Left ventricle myocardium inferior (tissue), 1 donor: Measurements from ENCODE around the gene PLB1. TPM values are rescaled to one million over a fixed set of nuclear protein-coding genes. Genes with fewer than 3 reads are reported as not detected.

Source experiments
- DNase-seq: peaks from one replicate; pipeline ENCODE4 v3.0.0-alpha.2; 2020
- H3K27ac ChIP-seq: fragments of 200-600 bp; replicated peaks from 2 replicates; pipeline ENCODE4 v1.8.0; 2021
- H3K27me3 ChIP-seq: fragments of 200-600 bp; 2 replicates; pipeline ENCODE4 v1.8.0; 2021; ENCODE audit warnings: low read depth
- H3K36me3 ChIP-seq: fragments of 200-600 bp; 2 replicates; pipeline ENCODE4 v1.8.0; 2021
- H3K4me1 ChIP-seq: fragments of 200-600 bp; 2 replicates; pipeline ENCODE4 v1.8.0; 2021
- H3K4me3 ChIP-seq: fragments of 200-600 bp; 2 replicates; pipeline ENCODE4 v1.8.0; 2021; ENCODE audit warnings: mild to moderate bottlenecking, moderate library complexity
- H3K9me3 ChIP-seq: fragments of 200-600 bp; replicated peaks from 2 replicates; pipeline ENCODE4 v1.8.0; 2021
- CTCF ChIP-seq: fragments of 200-600 bp; IDR thresholded peaks from 2 replicates; pipeline ENCODE4 v1.8.0; 2021; ENCODE audit warnings: antibody characterized with exemption, mild to moderate bottlenecking, borderline replicate concordance
- intact Hi-C: fragments of 100-400 bp; cut with micrococcal nuclease; formaldehyde crosslinking; loops from one replicate; pipeline ENCODE4 v1.11.0; 2022
- total RNA-seq: library from RNA; stranded (reverse); fragmentation: NEBNext Ultra II Directional; extraction: Animal tissue kit (Norgen Biotek cat#: 25700); gene quantifications from one replicate; pipeline ENCODE4 v1.2.1, GENCODE V29; 2021
- donor health status: DM: no; HTN: yes; CAD: no; lungs with severe emphysema.

Gene PLB1
- total RNA-seq, 1 donor from 2014 or later = 2.4 TPM

GRCh38 chr2:28619213-28620196 is 123.6 kb downstream of the PLB1 start:
- intact Hi-C loops = no loop called here

GRCh38 chr2:28620291-28620793 is 124.5 kb downstream of the PLB1 start:
- intact Hi-C loops = no loop called here
- no peaks in the 10 kb centered on the region for H3K9me3 ChIP-seq
- H3K4me3 ChIP-seq = no peak overlapping the region
- H3K36me3 ChIP-seq = no peaks in the 10 kb centered on the region
- H3K27me3 ChIP-seq = no peaks in the 10 kb centered on the region
- no peak for DNase-seq
- no peak for TF ChIP-seq CTCF
- H3K27ac ChIP-seq = peak overlapping the region; percentile 73
- peaks cover 35% of the 10 kb centered on the region for H3K4me1 ChIP-seq

More at GRCh38 chr2:28619213-28620196, 123.6 kb downstream of the PLB1 start:
- no peak for TF ChIP-seq CTCF
- no peak overlapping the region for H3K4me3 ChIP-seq
- peaks cover 26% of the 10 kb centered on the region for H3K4me1 ChIP-seq
- no peak for DNase-seq
- H3K36me3 ChIP-seq = no peaks in the 10 kb centered on the region
- H3K27me3 ChIP-seq = no peaks in the 10 kb centered on the region
- H3K27ac ChIP-seq = no peak overlapping the region
- H3K9me3 ChIP-seq = no peaks in the 10 kb centered on the region

- DNase-seq = no peak
- intact Hi-C loops = no loop called here
- peaks cover 39% of the 10 kb centered on the region for H3K4me1 ChIP-seq
Measured at GRCh38 chr2:28620801-28621171, 124.9 kb downstream of the PLB1 start.

GRCh38 chr2:28621172-28622100 is 125.6 kb downstream of the PLB1 start:
- H3K27me3 ChIP-seq = no peaks in the 10 kb centered on the region
- H3K27ac ChIP-seq = peak overlapping the region; percentile 73
- no peak overlapping the region for H3K4me3 ChIP-seq
- DNase-seq = no peak
- intact Hi-C loops = no loop called here
- no peaks in the 10 kb centered on the region for H3K9me3 ChIP-seq
- no peaks in the 10 kb centered on the region for H3K36me3 ChIP-seq
- peak; percentile 33 for TF ChIP-seq CTCF
- peaks cover 46% of the 10 kb centered on the region for H3K4me1 ChIP-seq

More at GRCh38 chr2:28620801-28621171, 124.9 kb downstream of the PLB1 start:
- no peaks in the 10 kb centered on the region for H3K36me3 ChIP-seq
- H3K27me3 ChIP-seq = no peaks in the 10 kb centered on the region
- H3K27ac ChIP-seq = peak overlapping the region; percentile 73
- no peaks in the 10 kb centered on the region for H3K9me3 ChIP-seq
- TF ChIP-seq CTCF = no peak
- no peak overlapping the region for H3K4me3 ChIP-seq

GRCh38 chr2:28622101-28622499 is 126.2 kb downstream of the PLB1 start:
- H3K27me3 ChIP-seq = no peaks in the 10 kb centered on the region
- TF ChIP-seq CTCF = no peak
- peak overlapping the region; percentile 73 for H3K27ac ChIP-seq
- H3K36me3 ChIP-seq = no peaks in the 10 kb centered on the region
- H3K9me3 ChIP-seq = no peaks in the 10 kb centered on the region
- intact Hi-C loops = no loop called here
- H3K4me1 ChIP-seq = peaks cover 52% of the 10 kb centered on the region
- no peak for DNase-seq
- H3K4me3 ChIP-seq = no peak overlapping the region
